Esophagus muscularis mucosa (tissue), 4 donors: ENCODE results near the gene CCNK. TPM values are rescaled to one million over a fixed set of nuclear protein-coding genes. Genes with fewer than 3 reads are reported as not detected.
A peak's percentile ranks its signal among the peaks of the same experiment; 100 is the strongest.

Experiments
- DNase-seq: peaks from one replicate; pipeline ENCODE4 v3.0.0-alpha.2; 2017; ENCODE audit errors: extremely low spot score
- H3K27ac ChIP-seq, 4 donors: fragments of 200-600 bp; sonication (generic); replicated peaks in 1 of 4; 1 replicate in 3 of 4; 2 replicates in 1 of 4; pipeline ENCODE4 v1.5.1; 2016 to 2019; ENCODE audit warnings: mild to moderate bottlenecking in 1 of 4
- H3K27me3 ChIP-seq, 4 donors: fragments of 200-600 bp; sonication (generic); one replicate each; pipeline versions ENCODE4 v1.5.1 to v1.6.0; 2016 to 2019
- H3K36me3 ChIP-seq, 4 donors: fragments of 200-600 bp; sonication (generic); one replicate each; pipeline ENCODE4 v1.5.1; 2016 to 2019
- H3K4me1 ChIP-seq, 4 donors: fragments of 200-600 bp; sonication (generic); one replicate each; pipeline ENCODE4 v1.5.1; 2016 to 2019
- H3K4me3 ChIP-seq, 4 donors: fragments of 200-600 bp; sonication (generic); 1 replicate in 2 of 4; 2 replicates in 2 of 4; pipeline ENCODE4 v1.5.1; 2016 to 2019; ENCODE audit warnings: mild to moderate bottlenecking in 4 of 4, moderate library complexity in 1 of 4
- H3K9me3 ChIP-seq, 4 donors: fragments of 200-600 bp; sonication (generic); 1 replicate in 3 of 4; 2 replicates in 1 of 4; pipeline ENCODE4 v1.5.1; 2016 to 2019
- EP300 ChIP-seq: sonication (generic); formaldehyde crosslinking; IDR thresholded peaks from one replicate; pipeline ENCODE4 v1.6.1; 2017; ENCODE audit warnings: antibody characterized with exemption
- POLR2A ChIP-seq: fragments of 450-650 bp; IDR thresholded peaks from one replicate; pipeline ENCODE4 v1.6.1; 2017; ENCODE audit warnings: antibody characterized with exemption, moderate library complexity, mild to moderate bottlenecking, low read depth
- WGBS: methylation state at CpG from one replicate; pipeline ENCODE4 v1.1.5; 2018; 5-methylcytosine and 5-hydroxymethylcytosine counted together
- intact Hi-C: fragments of 100-400 bp; cut with DNase I; formaldehyde crosslinking; loops from one replicate; pipeline ENCODE4 v1.15.1; 2023
- small RNA-seq, 3 donors: library from RNA; depleted of rRNA; stranded (forward); fragments of <200 nt; gene quantifications; one replicate each; pipeline ENCODE3, GENCODE V24; 2016
- total RNA-seq, 4 donors: library from RNA; depleted of rRNA; stranded (reverse); fragments of >200 nt; gene quantifications; one replicate each; pipeline versions ENCODE4 v1.1.0 to v1.2.1, GENCODE V29; 2016

Gene CCNK
- total RNA-seq, 4 donors from 2014 or later: 10.4 to 21.2 (median 16.5) TPM

DNA sequence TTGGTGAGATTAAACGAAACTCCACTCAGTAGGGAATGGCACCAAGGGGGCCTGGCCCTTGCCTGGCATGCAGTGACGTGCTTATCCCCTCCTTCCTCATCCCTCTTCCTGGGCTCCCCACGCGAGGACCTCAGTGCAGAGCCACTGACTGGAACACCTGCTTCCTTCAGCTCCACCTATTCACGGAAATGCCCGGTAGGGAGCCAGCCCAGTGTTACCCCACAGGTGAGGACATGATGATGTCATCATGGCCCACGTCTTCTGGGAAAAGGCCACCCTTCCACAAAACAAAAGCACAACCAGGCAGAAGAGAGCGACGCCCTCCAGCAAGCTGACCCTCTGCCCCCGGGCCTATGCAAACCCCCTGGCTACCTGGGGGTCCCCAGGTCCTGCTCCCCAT lies 80.7 kb downstream of the CCNK start:
- peak; percentile 65 for TF ChIP-seq EP300
- no peak for TF ChIP-seq POLR2A
- intact Hi-C loops: loop anchor here (5.0 kb wide), 1 partner anchor 35 kb away; no protein-coding TSS in a partner anchor
- Histone ChIP-seq H3K4me1 (peaks cover 64 to 93% (median 86%) of the 10 kb centered on the region in 4 donors), H3K27me3 (no peaks in the 10 kb centered on the region), H3K4me3 (no peak overlapping the region), H3K27ac (peak overlapping the region; percentile 88 to 90 (median 90)), H3K9me3 (no peaks in the 10 kb centered on the region), H3K36me3 (no peaks in the 10 kb centered on the region)
- DNase-seq: no peak
- 86% methylated on average over 3 of the region's 10 CpGs for WGBS

Small RNA genes within 50 kb of the gene (small RNA-seq; reads per million reads assigned to genes)
- gene RNU6-91P: 0 reads per million in 3 donors

Other genes with a start within 250 kb of the CCNK start
- gene BCL11B, start 209.2 kb upstream of the CCNK start, total RNA-seq: under 1 TPM; 0.34 to 0.65 (median 0.46) TPM
- gene SETD3, start 550 bp upstream of the CCNK start, total RNA-seq: 100 to 1,000 TPM; 135 to 170 (median 148) TPM
- 10 to 100 TPM; 17.9 to 48.7 (median 30.8) TPM for gene CCDC85C, start 122.8 kb downstream of the CCNK start, total RNA-seq
- gene HHIPL1, start 163.7 kb downstream of the CCNK start, total RNA-seq: 1 to 10 TPM; 4.2 to 9.1 (median 5.9) TPM
- gene CYP46A1, start 202.9 kb downstream of the CCNK start, total RNA-seq: 1 to 10 TPM; 1.2 to 2.5 (median 1.9) TPM